Measurements from ENCODE around the gene SUGCT. TPM values are rescaled to one million over a fixed set of nuclear protein-coding genes. Genes with fewer than 3 reads are reported as not detected.

Gene SUGCT
- total and polyA plus RNA-seq, 2 of the 8 experiments (the other 6 are each of a cell fraction or from before 2014, with no cell fraction given), result 2.8 to 5.4 TPM

GRCh38 chr7:40098810-40099209 is 36.0 kb upstream of the SUGCT start:
- ChIA-PET POLR2A (ENCODE audit: partially characterized antibody) (no interaction called here), CTCF (ENCODE audit: partially characterized antibody) (interaction anchor here (0.6 to 1.3 kb wide), 4 partner anchors 35 to 1749 kb away, joined by 3 to 5 read pairs (median 3); partner anchors contain the start of genes MPLKIP and SUGCT)
- Histone ChIP-seq H3K4me3 (ENCODE audit: extremely low read depth in 1 of 4, insufficient read depth in 2 of 4, low read depth in 3 of 4, low read length in 4 of 4) (no peak overlapping the region), H3K27ac (ENCODE audit: low read depth, low read length) (no peak overlapping the region), H3K36me3 (ENCODE audit: control insufficient read depth in 2 of 4, insufficient read depth in 4 of 4, low read length in 3 of 4) (peaks cover 6 to 18% (median 9%) of the 10 kb centered on the region in 4 experiments), H3K9me3 (ENCODE audit: insufficient read depth in 2 of 2, low read depth in 1 of 2, low read length in 1 of 2) (no peaks in the 10 kb centered on the region), H4K20me1 (replicated peaks in 1 of 2; ENCODE audit: control insufficient read depth in 1 of 2, insufficient read depth in 2 of 2, low read length in 2 of 2) (no peaks in the 10 kb centered on the region), H3K4ac (replicated peaks; ENCODE audit: insufficient read length, low read depth, low read length) (no peak overlapping the region), H3K23ac (ENCODE audit: insufficient read length) (no peak overlapping the region), H3K79me2 (ENCODE audit: control insufficient read depth in 1 of 2, insufficient read depth in 2 of 2, low read length in 2 of 2) (no peaks in the 10 kb centered on the region), H4K91ac (replicated peaks; ENCODE audit: insufficient read length, low read length) (no peak overlapping the region), H3K4me2 (ENCODE audit: insufficient read depth in 1 of 2, low read depth in 2 of 2, low read length in 2 of 2) (no peak overlapping the region), H3K9ac (replicated peaks in 1 of 4; ENCODE audit: extremely low read depth in 1 of 4, low read depth in 3 of 4, low read length in 3 of 4) (no peak overlapping the region), H3K4me1 (replicated peaks in 1 of 4; ENCODE audit: control insufficient read depth in 3 of 4, insufficient read depth in 4 of 4, low read length in 3 of 4) (peaks cover 0 to 4% (median 2%) of the 10 kb centered on the region in 4 experiments; a peak in 4 of 7 replicates), H3K14ac (ENCODE audit: insufficient read length) (no peak overlapping the region), H2BK20ac (ENCODE audit: low read length) (no peak overlapping the region), H2AK5ac (ENCODE audit: low read depth, low read length) (no peak overlapping the region), H4K8ac (ENCODE audit: extremely low read depth, insufficient read depth, low read length) (no peak overlapping the region), H3K27me3 (replicated peaks in 1 of 4; ENCODE audit: control insufficient read depth in 3 of 4, extremely low read depth in 1 of 4, insufficient read depth in 3 of 4, low read length in 3 of 4) (no peaks in the 10 kb centered on the region), H2BK12ac (ENCODE audit: low read depth, low read length) (no peak overlapping the region), H2BK5ac (ENCODE audit: low read depth, low read length) (no peak overlapping the region), H3K18ac (ENCODE audit: extremely low read depth, low read length) (no peak overlapping the region), H3K79me1 (ENCODE audit: low read depth, low read length) (no peaks in the 10 kb centered on the region), H3K23me2 (ENCODE audit: low read depth, low read length) (no peaks in the 10 kb centered on the region), H2BK120ac (replicated peaks; ENCODE audit: low read depth, low read length) (no peak overlapping the region), H2BK15ac (ENCODE audit: low read length) (no peak overlapping the region), H3K56ac (replicated peaks; ENCODE audit: insufficient read length, low read depth, low read length) (no peak overlapping the region), H4K5ac (ENCODE audit: insufficient read length, low read depth, low read length) (no peak overlapping the region), H2AFZ (ENCODE audit: low read length) (no peak overlapping the region)
- no peak for DNase-seq (ENCODE audit: low read depth in 1 of 2, low spot score in 2 of 2)
- no peak for FAIRE-seq
- TF ChIP-seq NANOG (IDR thresholded peaks at IDR 0.05; ENCODE audit: insufficient read depth, low read depth, low read length, poor library complexity, severe bottlenecking) (no peak), MAFK (IDR thresholded peaks at IDR 0.05; ENCODE audit: low read depth, low read length) (no peak)
